Type B pancreatic cell (in vitro differentiated cells): Measurements from ENCODE around the gene CCDC127. TPM values are rescaled to one million over a fixed set of nuclear protein-coding genes. Genes with fewer than 3 reads are reported as not detected.

Source experiments
- DNase-seq: peaks from one replicate; pipeline ENCODE4 v3.0.0; 2021; ENCODE audit warnings: mixed read lengths; ENCODE audit not compliant: unreplicated experiment; ENCODE audit errors: extremely low spot score
- H3K27ac Mint-ChIP-seq: 2 replicates; pipeline ENCODE4 v1.8.0; 2021; ENCODE audit warnings: mild to moderate bottlenecking, mixed read lengths
- H3K27me3 Mint-ChIP-seq: 2 replicates; pipeline ENCODE4 v1.8.0; 2021; ENCODE audit warnings: mixed read lengths
- H3K36me3 Mint-ChIP-seq: 2 replicates; pipeline ENCODE4 v1.8.0; 2021; ENCODE audit warnings: mixed read lengths
- H3K4me1 Mint-ChIP-seq: one replicate; pipeline ENCODE4 v1.8.0; 2021; ENCODE audit warnings: mixed read lengths; ENCODE audit not compliant: unreplicated experiment
- H3K4me3 Mint-ChIP-seq: 2 replicates; pipeline ENCODE4 v1.8.0; 2021; ENCODE audit warnings: mild to moderate bottlenecking, mixed read lengths
- H3K9me3 Mint-ChIP-seq: 2 replicates; pipeline ENCODE4 v1.8.0; 2021; ENCODE audit warnings: mixed read lengths
- total RNA-seq: library from RNA; stranded (reverse); gene quantifications from 2 replicates; pipeline ENCODE4 v1.2.1, GENCODE V29; 2021; ENCODE audit warnings: low replicate concordance
- TF ChIP-seq, protein P1 (sequence below): fragments of 200-600 bp; sonication (generic); conservative IDR thresholded peaks from 2 replicates; pipeline ENCODE4 v1.5.0; 2021; ENCODE audit warnings: antibody characterized with exemption, mild to moderate bottlenecking

Gene CCDC127
- total RNA-seq, 1 donor from 2014 or later: 10.8 TPM

DNA sequence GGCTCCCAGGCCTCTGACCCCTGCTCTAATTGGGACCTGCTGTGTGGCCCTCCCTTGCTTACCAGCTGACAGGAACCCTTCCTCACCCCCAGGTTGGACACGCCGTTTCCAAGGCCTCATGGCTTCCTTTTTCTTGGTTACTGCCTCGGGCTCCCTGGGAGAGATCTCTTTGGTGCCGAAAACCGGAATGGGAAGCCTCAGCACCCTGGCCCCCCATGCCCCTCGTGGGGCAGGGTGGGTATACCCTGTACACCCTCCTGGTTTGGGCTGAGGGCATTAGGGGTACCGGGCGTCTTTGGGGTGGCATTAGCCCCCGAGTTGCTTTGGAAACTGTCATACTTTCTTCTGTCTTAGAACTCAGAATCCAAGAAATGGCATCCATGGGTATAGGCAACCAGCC, 36.8 kb downstream of the CCDC127 start:
- no peaks in the 10 kb centered on the region for H3K36me3 Mint-ChIP-seq
- no peak overlapping the region for H3K27ac Mint-ChIP-seq
- H3K9me3 Mint-ChIP-seq: no peaks in the 10 kb centered on the region

DNA sequence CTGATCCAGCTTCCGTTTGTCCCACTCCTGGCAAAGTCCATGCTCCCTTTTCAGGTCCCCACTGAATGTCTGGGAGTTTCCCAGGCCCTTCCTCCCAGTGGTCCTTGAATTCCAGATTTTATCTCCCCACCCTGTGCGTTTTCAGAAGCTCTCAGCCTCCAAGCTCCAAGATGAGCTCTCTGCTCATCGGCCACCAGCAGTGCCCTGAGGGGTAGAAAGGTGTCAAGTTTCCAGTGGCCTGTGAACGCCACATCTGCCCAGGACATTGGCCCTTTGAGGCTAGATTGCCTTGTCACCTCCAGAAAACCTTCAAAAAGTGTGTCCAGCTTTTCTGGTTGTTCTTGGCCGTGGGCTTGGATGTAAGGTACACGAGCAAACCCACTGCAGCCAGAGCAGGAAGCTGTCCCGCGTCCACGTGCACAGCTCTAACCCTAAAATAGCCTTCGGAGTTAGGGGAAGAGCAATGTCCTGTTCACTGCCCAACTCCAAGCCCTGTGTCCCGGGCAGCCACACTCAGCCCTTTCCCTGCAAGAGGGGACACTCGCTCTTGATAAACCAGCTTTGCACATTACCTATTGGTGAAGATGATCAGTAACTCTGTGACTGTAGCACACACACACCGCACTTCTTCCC, 37.6 kb downstream of the CCDC127 start:
- H3K27ac Mint-ChIP-seq: no peak overlapping the region
- no peaks in the 10 kb centered on the region for H3K27me3 Mint-ChIP-seq
- no peak overlapping the region for H3K4me3 Mint-ChIP-seq
- TF ChIP-seq, protein P1, sequence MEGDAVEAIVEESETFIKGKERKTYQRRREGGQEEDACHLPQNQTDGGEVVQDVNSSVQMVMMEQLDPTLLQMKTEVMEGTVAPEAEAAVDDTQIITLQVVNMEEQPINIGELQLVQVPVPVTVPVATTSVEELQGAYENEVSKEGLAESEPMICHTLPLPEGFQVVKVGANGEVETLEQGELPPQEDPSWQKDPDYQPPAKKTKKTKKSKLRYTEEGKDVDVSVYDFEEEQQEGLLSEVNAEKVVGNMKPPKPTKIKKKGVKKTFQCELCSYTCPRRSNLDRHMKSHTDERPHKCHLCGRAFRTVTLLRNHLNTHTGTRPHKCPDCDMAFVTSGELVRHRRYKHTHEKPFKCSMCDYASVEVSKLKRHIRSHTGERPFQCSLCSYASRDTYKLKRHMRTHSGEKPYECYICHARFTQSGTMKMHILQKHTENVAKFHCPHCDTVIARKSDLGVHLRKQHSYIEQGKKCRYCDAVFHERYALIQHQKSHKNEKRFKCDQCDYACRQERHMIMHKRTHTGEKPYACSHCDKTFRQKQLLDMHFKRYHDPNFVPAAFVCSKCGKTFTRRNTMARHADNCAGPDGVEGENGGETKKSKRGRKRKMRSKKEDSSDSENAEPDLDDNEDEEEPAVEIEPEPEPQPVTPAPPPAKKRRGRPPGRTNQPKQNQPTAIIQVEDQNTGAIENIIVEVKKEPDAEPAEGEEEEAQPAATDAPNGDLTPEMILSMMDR: no peak
- peaks cover 4% of the 10 kb centered on the region for H3K4me1 Mint-ChIP-seq
- no peaks in the 10 kb centered on the region for H3K36me3 Mint-ChIP-seq
- DNase-seq: no peak
- no peaks in the 10 kb centered on the region for H3K9me3 Mint-ChIP-seq

More for the DNA sequence above, 36.8 kb downstream of the CCDC127 start:
- TF ChIP-seq, protein P1: no peak
- H3K4me3 Mint-ChIP-seq: no peak overlapping the region
- H3K4me1 Mint-ChIP-seq: peaks cover 4% of the 10 kb centered on the region
- DNase-seq: no peak
- no peaks in the 10 kb centered on the region for H3K27me3 Mint-ChIP-seq

DNA sequence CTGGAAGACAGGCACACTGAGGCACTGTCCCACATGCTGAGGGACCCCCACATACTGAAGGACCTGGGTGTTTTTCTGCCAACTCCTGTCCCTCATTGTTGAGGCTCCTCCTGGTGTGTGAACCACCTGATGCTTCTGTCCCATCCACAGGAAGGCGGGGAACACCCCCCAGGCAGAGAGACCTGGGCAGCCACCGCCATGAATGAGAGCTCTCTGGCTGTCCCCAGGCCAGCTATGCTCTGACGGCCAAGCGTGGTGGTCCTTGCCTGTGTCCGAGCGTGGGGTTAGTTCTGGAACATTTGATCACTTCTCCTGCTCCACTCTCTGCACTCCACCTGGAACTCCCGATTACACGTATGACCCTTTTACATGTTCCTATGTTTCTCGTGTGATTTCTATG, 38.6 kb downstream of the CCDC127 start:
- Mint-ChIP-seq H3K4me3 (no peak overlapping the region), H3K27me3 (no peaks in the 10 kb centered on the region)
- TF ChIP-seq, protein P1: no peak

DNA sequence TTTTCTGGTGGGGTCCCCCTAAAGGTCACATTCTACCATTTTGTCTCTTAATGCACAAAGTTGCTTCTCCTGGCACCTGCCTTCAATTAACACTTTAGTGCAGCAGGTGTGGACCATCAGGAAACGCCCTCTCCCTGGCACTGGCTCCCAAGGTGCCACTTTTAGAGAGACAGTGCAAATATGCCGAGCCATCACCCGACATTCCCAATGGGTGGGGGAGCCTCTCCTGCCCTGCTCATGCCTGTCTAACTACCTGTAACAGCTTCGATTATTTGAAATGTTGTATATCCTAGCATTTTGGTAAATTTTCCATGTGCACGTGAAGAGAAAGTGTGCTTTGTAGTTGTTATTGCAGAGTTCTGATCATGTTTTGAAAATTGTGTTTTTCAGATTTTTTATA, 39.8 kb downstream of the CCDC127 start:
- peaks cover 5% of the 10 kb centered on the region for H3K4me1 Mint-ChIP-seq
- no peaks in the 10 kb centered on the region for H3K9me3 Mint-ChIP-seq
- TF ChIP-seq, protein P1: no peak
- H3K27me3 Mint-ChIP-seq: no peaks in the 10 kb centered on the region
- no peak overlapping the region for H3K4me3 Mint-ChIP-seq
- H3K36me3 Mint-ChIP-seq: peaks cover 6% of the 10 kb centered on the region
- no peak for DNase-seq
- no peak overlapping the region for H3K27ac Mint-ChIP-seq

More for the DNA sequence above, 38.6 kb downstream of the CCDC127 start:
- DNase-seq: no peak
- H3K27ac Mint-ChIP-seq: no peak overlapping the region
- H3K9me3 Mint-ChIP-seq: no peaks in the 10 kb centered on the region
- no peaks in the 10 kb centered on the region for H3K4me1 Mint-ChIP-seq
- no peaks in the 10 kb centered on the region for H3K36me3 Mint-ChIP-seq

DNA sequence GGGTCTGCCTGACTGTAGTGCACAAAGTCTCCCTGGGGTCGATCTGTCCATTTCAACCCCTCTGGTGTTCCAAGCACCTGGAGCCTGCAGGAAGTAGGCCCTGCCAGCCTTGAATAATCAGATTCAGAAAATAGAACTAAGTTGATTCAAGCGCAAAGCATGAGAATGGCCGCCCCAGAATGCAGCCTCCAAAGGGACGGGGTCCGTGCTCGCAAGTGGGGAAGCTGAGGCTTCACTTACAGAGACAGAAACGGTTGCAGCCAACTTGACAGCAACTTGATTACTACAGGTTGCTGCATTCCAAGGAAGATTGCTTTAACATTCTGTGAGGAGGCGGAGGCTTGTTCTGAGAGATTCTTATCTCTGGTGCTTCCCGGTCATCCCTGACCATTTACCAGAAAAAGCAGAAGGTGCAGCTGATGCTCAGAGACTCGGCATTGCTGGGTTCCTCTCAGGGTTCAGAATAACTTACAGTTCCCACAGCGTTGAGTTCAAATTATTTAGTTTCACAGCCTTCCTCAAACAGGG, 41.6 kb downstream of the CCDC127 start:
- peaks cover 6% of the 10 kb centered on the region for H3K36me3 Mint-ChIP-seq
- TF ChIP-seq, protein P1: no peak

More for the DNA sequence above, 41.6 kb downstream of the CCDC127 start:
- no peak overlapping the region for H3K4me3 Mint-ChIP-seq
- no peak overlapping the region for H3K27ac Mint-ChIP-seq
- DNase-seq: no peak
- no peaks in the 10 kb centered on the region for H3K9me3 Mint-ChIP-seq
- peaks cover 5% of the 10 kb centered on the region for H3K4me1 Mint-ChIP-seq
- H3K27me3 Mint-ChIP-seq: no peaks in the 10 kb centered on the region
